Activated T-helper 17 cell treated with anti-CD3 and anti-CD28 coated beads, Interleukin-2, amount 50 U/mL, for 72 hours (primary cell): ENCODE measurements around the gene FAM131A. TPM values are rescaled to one million over a fixed set of nuclear protein-coding genes. Genes with fewer than 3 reads are reported as not detected.

ENCODE experiments used
- ATAC-seq: fragments of 150-1000 bp; cut with Tn5 transposase; replicated peaks from 2 replicates; pipeline ENCODE4 v1.10.0; 2021; ENCODE audit warnings: mild to moderate bottlenecking, moderate library complexity
- H3K27ac Mint-ChIP-seq: one replicate; pipeline ENCODE4 v1.8.0; 2022; ENCODE audit warnings: mixed read lengths
- H3K27me3 Mint-ChIP-seq: one replicate; pipeline ENCODE4 v1.8.0; 2022; ENCODE audit warnings: mixed read lengths
- H3K36me3 Mint-ChIP-seq: one replicate; pipeline ENCODE4 v1.8.0; 2022; ENCODE audit warnings: low read depth, mild to moderate bottlenecking, mixed read lengths
- H3K4me1 Mint-ChIP-seq: one replicate; pipeline ENCODE4 v1.8.0; 2022; ENCODE audit warnings: mixed read lengths
- H3K4me3 Mint-ChIP-seq: one replicate; pipeline ENCODE4 v1.8.0; 2022; ENCODE audit warnings: mild to moderate bottlenecking, mixed read lengths
- H3K9me3 Mint-ChIP-seq: one replicate; pipeline ENCODE4 v1.8.0; 2022; ENCODE audit warnings: mixed read lengths
- total RNA-seq, 2 donors: library from RNA; stranded (reverse); gene quantifications; one replicate each; pipeline ENCODE4 v1.2.3, GENCODE V29; 2022

The FAM131A gene
- total RNA-seq, 2 donors from 2014 or later: 2.5 to 6.7 TPM

DNA sequence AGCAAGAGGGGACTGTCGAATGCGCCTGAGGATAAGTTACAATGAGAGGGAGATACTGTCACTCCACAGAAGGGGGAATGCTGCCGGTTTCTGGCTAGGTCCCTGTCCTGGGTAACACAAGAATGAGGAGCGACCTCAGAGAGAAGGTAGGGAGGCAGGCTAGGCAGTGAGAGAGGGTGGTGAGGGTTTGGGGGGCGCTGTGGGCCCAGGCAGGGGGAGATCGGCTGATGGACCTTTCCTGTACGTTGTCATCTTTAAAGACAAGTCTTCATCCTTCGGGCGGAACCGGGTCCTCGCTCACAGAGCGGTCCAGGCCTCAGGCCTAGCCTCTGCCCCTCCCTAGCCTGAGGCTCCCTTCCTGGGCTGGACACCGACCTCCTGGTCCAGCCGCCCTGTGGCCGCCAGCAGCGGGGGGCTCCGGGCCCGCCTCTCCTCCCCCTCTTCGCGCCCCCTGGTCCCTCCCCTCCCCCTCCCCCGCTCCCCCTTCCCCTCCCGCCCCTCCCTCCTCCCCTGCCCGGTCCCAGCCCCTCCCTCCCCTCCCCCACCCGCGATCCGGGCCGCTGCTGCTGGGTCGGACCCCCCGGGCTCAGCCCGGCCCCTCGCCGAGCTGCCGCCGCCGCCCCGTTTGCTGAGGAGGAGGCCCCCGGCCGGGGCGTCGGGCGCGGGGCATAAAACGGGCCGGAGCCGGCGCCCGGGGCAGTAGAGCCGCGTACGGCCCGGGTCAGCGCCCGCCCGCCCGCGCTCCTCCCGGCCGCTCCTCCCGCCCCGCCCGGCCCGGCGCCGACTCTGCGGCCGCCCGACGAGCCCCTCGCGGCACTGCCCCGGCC lies 42.2 kb downstream of the FAM131A start, which contains the start of gene CHRD:
CHRD (plus strand) TSS at position 697 of the 827 bp plus-strand sequence. CDS start 265 bp downstream, outside the sequence.
- Mint-ChIP-seq H3K27me3 (peaks cover 44% of the 10 kb centered on the region), H3K27ac (no peak within 1 kb of the TSS), H3K4me1 (no peaks in the 10 kb centered on the region), H3K36me3 (no peaks in the 10 kb centered on the region), H3K9me3 (no peaks in the 10 kb centered on the region), H3K4me3 (peak within 1 kb of the TSS; percentile 69)
- ATAC-seq: no peak

DNA sequence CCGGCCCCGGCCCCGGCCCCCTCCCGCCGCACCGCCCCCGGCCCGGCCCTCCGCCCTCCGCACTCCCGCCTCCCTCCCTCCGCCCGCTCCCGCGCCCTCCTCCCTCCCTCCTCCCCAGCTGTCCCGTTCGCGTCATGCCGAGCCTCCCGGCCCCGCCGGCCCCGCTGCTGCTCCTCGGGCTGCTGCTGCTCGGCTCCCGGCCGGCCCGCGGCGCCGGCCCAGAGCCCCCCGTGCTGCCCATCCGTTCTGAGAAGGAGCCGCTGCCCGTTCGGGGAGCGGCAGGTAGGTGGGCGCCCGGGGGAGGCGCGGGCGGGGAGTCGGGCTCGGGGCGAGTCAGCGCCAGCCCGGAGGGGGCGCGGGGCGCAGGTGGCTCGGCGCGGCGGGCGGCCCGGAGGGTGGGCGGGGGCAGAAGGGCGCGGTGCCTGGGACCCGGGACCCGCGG lies 42.8 kb downstream of the FAM131A start:
- ATAC-seq: peak; percentile 53
- Mint-ChIP-seq H3K27me3 (peaks cover 48% of the 10 kb centered on the region), H3K4me1 (no peaks in the 10 kb centered on the region), H3K27ac (no peak overlapping the region), H3K36me3 (no peaks in the 10 kb centered on the region), H3K9me3 (no peaks in the 10 kb centered on the region), H3K4me3 (no peak overlapping the region)

DNA sequence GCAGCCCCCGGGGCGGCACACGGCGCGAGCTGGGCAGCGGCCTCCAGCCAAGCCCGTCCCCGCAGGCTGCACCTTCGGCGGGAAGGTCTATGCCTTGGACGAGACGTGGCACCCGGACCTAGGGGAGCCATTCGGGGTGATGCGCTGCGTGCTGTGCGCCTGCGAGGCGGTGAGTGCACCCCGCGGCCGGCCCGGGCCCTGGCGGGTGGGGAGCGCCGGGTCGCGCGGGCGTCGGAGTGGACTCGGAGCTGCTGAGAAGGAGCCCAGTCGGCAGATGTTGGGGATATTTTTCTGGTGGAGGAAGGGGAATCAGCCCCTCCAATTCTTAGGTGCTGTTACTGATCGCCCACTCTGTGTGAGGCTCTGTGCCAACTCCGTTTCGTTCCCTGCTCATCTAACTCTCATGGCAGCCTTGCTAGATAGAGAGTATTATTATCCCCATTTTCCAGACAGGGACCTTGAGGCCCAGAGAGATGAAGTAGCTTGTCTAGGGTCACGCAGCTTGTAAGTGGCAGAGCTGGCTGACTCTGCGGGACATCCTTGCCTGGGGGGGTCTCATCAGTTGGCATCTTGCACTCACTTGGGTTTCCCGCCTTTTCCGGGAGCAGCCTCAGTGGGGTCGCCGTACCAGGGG lies 43.3 kb downstream of the FAM131A start:
- no peak overlapping the region for H3K27ac Mint-ChIP-seq
- no peaks in the 10 kb centered on the region for H3K36me3 Mint-ChIP-seq
- H3K9me3 Mint-ChIP-seq: no peaks in the 10 kb centered on the region
- ATAC-seq: peak; percentile 43
- peaks cover 44% of the 10 kb centered on the region for H3K27me3 Mint-ChIP-seq
- H3K4me1 Mint-ChIP-seq: no peaks in the 10 kb centered on the region
- peak overlapping the region; percentile 49 for H3K4me3 Mint-ChIP-seq

DNA sequence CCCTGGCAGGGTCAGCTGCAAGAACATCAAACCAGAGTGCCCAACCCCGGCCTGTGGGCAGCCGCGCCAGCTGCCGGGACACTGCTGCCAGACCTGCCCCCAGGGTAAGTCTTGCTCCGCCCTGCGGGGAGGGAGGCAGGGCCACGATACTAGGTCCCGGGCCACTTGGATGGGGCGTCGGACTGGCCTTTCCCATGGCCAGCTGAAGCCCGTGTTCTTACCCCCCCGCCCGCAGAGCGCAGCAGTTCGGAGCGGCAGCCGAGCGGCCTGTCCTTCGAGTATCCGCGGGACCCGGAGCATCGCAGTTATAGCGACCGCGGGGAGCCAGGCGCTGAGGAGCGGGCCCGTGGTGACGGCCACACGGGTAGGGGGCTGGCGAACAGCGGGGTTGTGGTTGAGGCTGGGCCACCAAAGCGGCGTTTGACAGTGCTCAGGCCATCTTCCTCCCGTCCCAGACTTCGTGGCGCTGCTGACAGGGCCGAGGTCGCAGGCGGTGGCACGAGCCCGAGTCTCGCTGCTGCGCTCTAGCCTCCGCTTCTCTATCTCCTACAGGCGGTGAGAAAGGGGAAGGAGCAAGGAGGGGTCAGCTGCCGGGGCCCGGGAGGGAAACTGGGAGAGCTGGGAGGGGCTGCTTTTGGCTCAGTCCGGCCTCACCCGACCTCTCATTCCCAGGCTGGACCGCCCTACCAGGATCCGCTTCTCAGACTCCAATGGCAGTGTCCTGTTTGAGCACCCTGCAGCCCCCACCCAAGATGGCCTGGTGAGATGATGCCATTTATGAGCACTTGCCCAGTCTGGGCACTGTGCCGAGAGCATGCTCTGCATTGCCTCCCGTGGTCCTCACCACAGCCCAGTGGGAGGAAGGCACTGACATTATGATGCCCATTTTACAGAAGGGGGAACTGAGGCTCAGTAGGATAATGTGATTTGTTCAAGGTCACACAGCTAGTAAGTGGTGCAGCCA lies 44.1 kb downstream of the FAM131A start:
- Mint-ChIP-seq H3K27ac (no peak overlapping the region), H3K27me3 (peaks cover 43% of the 10 kb centered on the region), H3K36me3 (no peaks in the 10 kb centered on the region), H3K4me1 (no peaks in the 10 kb centered on the region), H3K4me3 (peak overlapping the region; percentile 49), H3K9me3 (no peaks in the 10 kb centered on the region)
- ATAC-seq: peak; percentile 13

DNA sequence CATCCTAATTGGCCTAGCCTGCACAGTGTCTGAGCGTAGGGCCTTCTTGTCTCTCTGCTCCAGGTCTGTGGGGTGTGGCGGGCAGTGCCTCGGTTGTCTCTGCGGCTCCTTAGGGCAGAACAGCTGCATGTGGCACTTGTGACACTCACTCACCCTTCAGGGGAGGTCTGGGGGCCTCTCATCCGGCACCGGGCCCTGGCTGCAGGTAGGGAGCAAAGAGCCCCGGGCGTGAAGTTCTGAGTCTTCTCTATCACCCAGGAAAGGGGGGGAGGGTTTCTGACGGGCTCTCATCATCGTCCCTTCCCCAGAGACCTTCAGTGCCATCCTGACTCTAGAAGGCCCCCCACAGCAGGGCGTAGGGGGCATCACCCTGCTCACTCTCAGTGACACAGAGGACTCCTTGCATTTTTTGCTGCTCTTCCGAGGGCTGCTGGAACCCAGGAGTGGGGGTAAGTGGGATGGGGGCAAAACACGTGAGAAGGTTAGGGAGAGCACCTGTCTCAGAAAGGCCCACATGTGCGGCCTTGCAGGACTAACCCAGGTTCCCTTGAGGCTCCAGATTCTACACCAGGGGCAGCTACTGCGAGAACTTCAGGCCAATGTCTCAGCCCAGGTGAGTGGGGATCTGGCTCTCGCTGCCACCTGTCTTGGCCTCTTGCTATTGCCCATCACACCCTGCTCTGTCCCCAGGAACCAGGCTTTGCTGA lies 45.1 kb downstream of the FAM131A start:
- H3K4me3 Mint-ChIP-seq: no peak overlapping the region
- H3K9me3 Mint-ChIP-seq: no peaks in the 10 kb centered on the region
- no peaks in the 10 kb centered on the region for H3K4me1 Mint-ChIP-seq
- H3K27me3 Mint-ChIP-seq: peaks cover 37% of the 10 kb centered on the region
- H3K27ac Mint-ChIP-seq: no peak overlapping the region
- no peaks in the 10 kb centered on the region for H3K36me3 Mint-ChIP-seq
- no peak for ATAC-seq

DNA sequence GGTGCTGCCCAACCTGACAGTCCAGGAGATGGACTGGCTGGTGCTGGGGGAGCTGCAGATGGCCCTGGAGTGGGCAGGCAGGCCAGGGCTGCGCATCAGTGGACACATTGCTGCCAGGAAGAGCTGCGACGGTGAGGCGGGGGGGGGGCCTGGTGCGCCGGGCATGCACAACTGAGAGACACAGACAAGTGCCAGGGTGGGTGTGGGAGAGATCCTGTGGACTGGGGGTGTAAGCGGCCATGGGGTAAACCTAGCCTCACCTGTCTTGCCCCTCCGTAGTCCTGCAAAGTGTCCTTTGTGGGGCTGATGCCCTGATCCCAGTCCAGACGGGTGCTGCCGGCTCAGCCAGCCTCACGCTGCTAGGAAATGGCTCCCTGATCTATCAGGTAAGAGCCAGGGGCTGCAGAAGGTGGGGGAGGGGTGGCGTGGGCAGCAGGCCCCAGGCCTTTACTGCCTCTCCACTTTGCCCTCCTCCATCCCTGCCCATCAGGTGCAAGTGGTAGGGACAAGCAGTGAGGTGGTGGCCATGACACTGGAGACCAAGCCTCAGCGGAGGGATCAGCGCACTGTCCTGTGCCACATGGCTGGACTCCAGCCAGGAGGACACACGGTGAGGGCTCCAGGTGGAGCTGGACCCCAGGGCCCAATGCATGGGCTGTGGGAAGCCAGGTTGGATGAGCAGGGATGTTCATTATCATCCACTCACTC lies 45.8 kb downstream of the FAM131A start:
- Mint-ChIP-seq H3K4me1 (no peaks in the 10 kb centered on the region), H3K9me3 (no peaks in the 10 kb centered on the region), H3K27me3 (peaks cover 36% of the 10 kb centered on the region), H3K4me3 (no peak overlapping the region), H3K36me3 (no peaks in the 10 kb centered on the region), H3K27ac (no peak overlapping the region)
- ATAC-seq: no peak

DNA sequence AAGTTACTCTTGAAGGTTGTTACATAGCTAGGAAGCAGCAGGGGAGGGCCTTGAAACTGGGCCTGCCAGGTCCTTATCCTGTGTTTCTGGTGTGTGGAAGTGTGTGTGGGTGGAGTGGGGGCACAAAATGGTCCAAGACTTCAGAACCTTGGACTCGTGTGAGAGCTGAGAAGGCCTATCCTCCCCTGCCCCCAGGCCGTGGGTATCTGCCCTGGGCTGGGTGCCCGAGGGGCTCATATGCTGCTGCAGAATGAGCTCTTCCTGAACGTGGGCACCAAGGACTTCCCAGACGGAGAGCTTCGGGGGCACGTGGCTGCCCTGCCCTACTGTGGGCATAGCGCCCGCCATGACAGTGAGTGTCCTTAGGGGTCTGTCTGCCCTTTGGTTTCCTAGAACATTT lies 46.9 kb downstream of the FAM131A start:
- Mint-ChIP-seq H3K27me3 (peaks cover 27% of the 10 kb centered on the region), H3K36me3 (no peaks in the 10 kb centered on the region), H3K27ac (no peak overlapping the region), H3K4me1 (no peaks in the 10 kb centered on the region), H3K4me3 (no peak overlapping the region), H3K9me3 (no peaks in the 10 kb centered on the region)
- ATAC-seq: no peak

DNA sequence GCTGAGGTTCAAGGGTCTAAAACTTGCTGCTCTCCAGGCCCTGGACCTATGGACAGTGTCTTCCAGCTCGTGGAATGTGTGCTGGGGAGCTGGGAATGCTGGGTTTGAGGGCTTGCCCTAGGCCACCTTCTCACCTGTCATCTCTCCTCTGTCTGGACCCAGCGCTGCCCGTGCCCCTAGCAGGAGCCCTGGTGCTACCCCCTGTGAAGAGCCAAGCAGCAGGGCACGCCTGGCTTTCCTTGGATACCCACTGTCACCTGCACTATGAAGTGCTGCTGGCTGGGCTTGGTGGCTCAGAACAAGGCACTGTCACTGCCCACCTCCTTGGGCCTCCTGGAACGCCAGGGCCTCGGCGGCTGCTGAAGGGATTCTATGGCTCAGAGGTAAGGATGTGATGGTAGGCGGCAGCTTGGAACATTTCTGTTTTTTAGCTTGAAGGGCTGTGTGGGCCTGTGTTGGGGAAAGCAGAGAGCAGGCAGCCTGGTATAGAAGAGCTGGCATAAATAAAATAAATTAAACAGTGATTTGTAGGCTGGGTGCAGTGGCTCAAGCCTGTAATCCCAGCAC lies 47.5 kb downstream of the FAM131A start:
- no peaks in the 10 kb centered on the region for H3K36me3 Mint-ChIP-seq
- no peaks in the 10 kb centered on the region for H3K4me1 Mint-ChIP-seq
- peaks cover 26% of the 10 kb centered on the region for H3K27me3 Mint-ChIP-seq
- H3K9me3 Mint-ChIP-seq: no peaks in the 10 kb centered on the region
- no peak overlapping the region for H3K4me3 Mint-ChIP-seq
- ATAC-seq: no peak
- no peak overlapping the region for H3K27ac Mint-ChIP-seq

DNA sequence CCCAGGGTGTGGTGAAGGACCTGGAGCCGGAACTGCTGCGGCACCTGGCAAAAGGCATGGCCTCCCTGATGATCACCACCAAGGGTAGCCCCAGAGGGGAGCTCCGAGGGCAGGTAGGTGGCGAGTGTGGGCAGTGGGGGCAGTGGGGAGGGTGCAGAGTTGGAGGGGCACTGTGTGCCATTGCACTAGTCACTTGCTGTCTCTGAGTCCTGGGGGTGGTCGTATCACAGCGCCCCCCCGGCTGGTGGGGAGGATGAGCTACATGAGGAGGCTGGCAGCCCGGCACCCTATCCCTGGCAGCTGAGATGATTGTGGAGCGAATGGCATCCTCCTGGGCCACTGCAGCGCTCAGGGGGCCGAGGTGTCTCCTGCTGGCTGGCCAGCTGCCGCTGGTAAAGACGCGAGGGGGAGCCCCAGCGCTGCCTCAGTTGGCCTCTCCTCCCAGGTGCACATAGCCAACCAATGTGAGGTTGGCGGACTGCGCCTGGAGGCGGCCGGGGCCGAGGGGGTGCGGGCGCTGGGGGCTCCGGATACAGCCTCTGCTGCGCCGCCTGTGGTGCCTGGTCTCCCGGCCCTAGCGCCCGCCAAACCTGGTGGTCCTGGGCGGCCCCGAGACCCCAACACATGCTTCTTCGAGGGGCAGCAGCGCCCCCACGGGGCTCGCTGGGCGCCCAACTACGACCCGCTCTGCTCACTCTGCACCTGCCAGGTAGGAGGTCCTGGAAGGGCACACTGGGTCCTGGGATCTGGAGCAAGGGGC lies 48.8 kb downstream of the FAM131A start:
- no peak overlapping the region for H3K27ac Mint-ChIP-seq
- H3K27me3 Mint-ChIP-seq: peaks cover 34% of the 10 kb centered on the region
- H3K9me3 Mint-ChIP-seq: no peaks in the 10 kb centered on the region
- no peak for ATAC-seq
- H3K4me3 Mint-ChIP-seq: no peak overlapping the region
- no peaks in the 10 kb centered on the region for H3K36me3 Mint-ChIP-seq
- no peaks in the 10 kb centered on the region for H3K4me1 Mint-ChIP-seq

DNA sequence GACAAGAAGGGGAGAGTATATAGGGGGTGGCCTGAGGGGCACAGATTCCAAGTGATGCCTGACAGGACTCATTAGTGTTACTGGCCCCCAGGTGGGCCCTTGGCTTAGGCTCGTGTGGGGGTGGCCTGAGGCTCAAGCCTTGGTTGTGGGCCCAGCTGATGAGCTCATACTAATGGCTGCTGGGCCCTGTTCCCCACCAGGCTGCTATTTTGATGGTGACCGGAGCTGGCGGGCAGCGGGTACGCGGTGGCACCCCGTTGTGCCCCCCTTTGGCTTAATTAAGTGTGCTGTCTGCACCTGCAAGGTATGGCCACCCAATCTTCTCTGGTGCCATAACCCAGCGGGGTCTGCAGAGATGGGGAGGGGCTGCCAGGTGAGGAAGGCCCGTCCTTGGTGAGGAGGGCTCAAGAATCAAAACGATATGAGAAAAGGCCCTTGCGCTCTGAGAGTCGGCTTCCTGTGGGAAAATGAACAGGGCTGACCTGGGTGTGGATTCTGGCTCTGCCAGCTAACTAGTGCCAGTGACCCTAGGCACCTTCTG lies 49.8 kb downstream of the FAM131A start:
- H3K27ac Mint-ChIP-seq: no peak overlapping the region

DNA sequence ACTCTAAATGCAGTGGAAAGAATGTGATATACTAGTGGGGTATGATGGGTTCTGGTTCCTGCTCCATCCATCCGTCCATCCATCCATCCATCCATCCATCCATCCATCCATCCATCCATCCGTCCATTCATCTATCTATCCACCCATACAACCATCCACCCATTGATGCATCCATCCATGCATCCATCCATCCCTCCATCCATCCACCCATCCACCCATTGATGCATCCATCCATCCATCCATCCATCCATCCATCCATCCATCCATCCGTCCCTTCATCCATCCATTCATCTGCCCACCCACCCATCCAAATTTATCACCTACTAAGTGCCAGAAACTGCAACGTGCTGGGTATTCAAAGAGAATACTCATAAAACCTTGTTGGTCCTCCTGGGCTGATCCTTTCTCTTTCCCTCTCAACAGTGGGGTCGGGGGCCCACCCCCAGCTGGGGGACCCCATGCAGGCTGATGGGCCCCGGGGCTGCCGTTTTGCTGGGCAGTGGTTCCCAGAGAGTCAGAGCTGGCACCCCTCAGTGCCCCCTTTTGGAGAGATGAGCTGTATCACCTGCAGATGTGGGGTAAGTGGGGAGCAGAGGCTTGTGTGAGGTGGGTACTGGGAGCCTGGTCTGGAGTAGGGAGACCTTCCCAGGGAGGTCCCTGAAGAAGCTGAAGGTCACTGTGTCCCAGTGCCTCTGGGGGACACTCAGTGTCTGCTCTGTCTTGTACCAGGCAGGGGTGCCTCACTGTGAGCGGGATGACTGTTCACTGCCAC lies 51.0 kb downstream of the FAM131A start:
- no peaks in the 10 kb centered on the region for H3K4me1 Mint-ChIP-seq
- no peaks in the 10 kb centered on the region for H3K9me3 Mint-ChIP-seq
- no peak overlapping the region for H3K27ac Mint-ChIP-seq
- no peak overlapping the region for H3K4me3 Mint-ChIP-seq
- peaks cover 22% of the 10 kb centered on the region for H3K27me3 Mint-ChIP-seq
- no peak for ATAC-seq
- no peaks in the 10 kb centered on the region for H3K36me3 Mint-ChIP-seq

More for the DNA sequence above, 49.8 kb downstream of the FAM131A start:
- Mint-ChIP-seq H3K36me3 (no peaks in the 10 kb centered on the region), H3K27me3 (peaks cover 28% of the 10 kb centered on the region), H3K4me3 (no peak overlapping the region), H3K9me3 (no peaks in the 10 kb centered on the region), H3K4me1 (no peaks in the 10 kb centered on the region)
- no peak for ATAC-seq

DNA sequence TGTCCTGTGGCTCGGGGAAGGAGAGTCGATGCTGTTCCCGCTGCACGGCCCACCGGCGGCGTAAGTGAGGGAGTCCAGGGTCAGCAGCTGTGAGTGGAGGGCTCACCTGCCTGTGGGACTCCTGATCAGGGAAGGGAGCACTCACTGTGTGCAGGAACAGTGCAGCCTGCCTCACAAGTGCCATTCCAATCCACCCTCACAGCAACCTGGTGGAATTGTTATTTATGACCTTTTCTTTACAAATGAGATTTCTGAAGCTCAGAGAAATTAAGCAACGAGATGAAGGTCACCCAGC lies 51.5 kb downstream of the FAM131A start:
- Mint-ChIP-seq H3K27ac (no peak overlapping the region), H3K4me3 (no peak overlapping the region), H3K4me1 (no peaks in the 10 kb centered on the region), H3K9me3 (no peaks in the 10 kb centered on the region), H3K36me3 (no peaks in the 10 kb centered on the region), H3K27me3 (peaks cover 22% of the 10 kb centered on the region)
- ATAC-seq: no peak
